Choroid plexus epithelial cell (primary cell): ENCODE results near the gene M1AP.

Source experiments
- DNase-seq: peaks from one replicate; pipeline ENCODE4 v3.0.0-alpha.2; 2010; ENCODE audit warnings: low read depth
- H3K4me3 ChIP-seq: 2 replicates; pipeline ENCODE4 v1.5.1; 2011; ENCODE audit warnings: low read depth, mild to moderate bottlenecking, control low read depth, low read length, moderate library complexity
- CTCF ChIP-seq: conservative IDR thresholded peaks from 2 replicates; pipeline ENCODE4 v1.5.1; 2011; ENCODE audit warnings: low read depth, mild to moderate bottlenecking, control low read depth, inconsistent platforms, low read length, moderate library complexity

Gene M1AP

GRCh38 chr2:74560591-74560990 lies 87.5 kb downstream of the M1AP start:
- no peak for DNase-seq
- H3K4me3 ChIP-seq = no peak overlapping the region
- no peak for TF ChIP-seq CTCF

GRCh38 chr2:74559912-74560311 lies 88.2 kb downstream of the M1AP start:
- TF ChIP-seq CTCF = no peak
- H3K4me3 ChIP-seq = no peak overlapping the region
- DNase-seq = no peak

- DNase-seq = no peak
- TF ChIP-seq CTCF = no peak
- H3K4me3 ChIP-seq = no peak overlapping the region
These were observed 89.6 kb downstream of the M1AP start for GRCh38 chr2:74558284-74559230.

- H3K4me3 ChIP-seq = no peak overlapping the region
- no peak for TF ChIP-seq CTCF
- DNase-seq = no peak
These were observed 91.2 kb downstream of the M1AP start for GRCh38 chr2:74556831-74557370.

- TF ChIP-seq CTCF = no peak
- DNase-seq = no peak
- no peak overlapping the region for H3K4me3 ChIP-seq
These were observed 92.0 kb downstream of the M1AP start for GRCh38 chr2:74556159-74556558.

- no peak for DNase-seq
- no peak for TF ChIP-seq CTCF
- peak overlapping the region; percentile 87 for H3K4me3 ChIP-seq
These were observed 92.5 kb downstream of the M1AP start for GRCh38 chr2:74555610-74556103.
